HG02588 (cell line): ENCODE data around the gene LPIN1.
"Not testable (repeated sequence)": the region's sequence is repeated elsewhere in the genome, so short reads cannot be mapped to it uniquely, and the experiment has no call there.

ENCODE experiments used
- ATAC-seq: cut with Tn5 transposase; IDR thresholded peaks from one replicate; pipeline ENCODE4 v1.9.1; 2021; ENCODE audit warnings: mild to moderate bottlenecking, moderate library complexity; ENCODE audit not compliant: unreplicated experiment

The LPIN1 gene

GRCh38 chr2:11743846-11744553 lies 2.4 kb upstream of the LPIN1 start:
- ATAC-seq = peak; percentile 46

DNA sequence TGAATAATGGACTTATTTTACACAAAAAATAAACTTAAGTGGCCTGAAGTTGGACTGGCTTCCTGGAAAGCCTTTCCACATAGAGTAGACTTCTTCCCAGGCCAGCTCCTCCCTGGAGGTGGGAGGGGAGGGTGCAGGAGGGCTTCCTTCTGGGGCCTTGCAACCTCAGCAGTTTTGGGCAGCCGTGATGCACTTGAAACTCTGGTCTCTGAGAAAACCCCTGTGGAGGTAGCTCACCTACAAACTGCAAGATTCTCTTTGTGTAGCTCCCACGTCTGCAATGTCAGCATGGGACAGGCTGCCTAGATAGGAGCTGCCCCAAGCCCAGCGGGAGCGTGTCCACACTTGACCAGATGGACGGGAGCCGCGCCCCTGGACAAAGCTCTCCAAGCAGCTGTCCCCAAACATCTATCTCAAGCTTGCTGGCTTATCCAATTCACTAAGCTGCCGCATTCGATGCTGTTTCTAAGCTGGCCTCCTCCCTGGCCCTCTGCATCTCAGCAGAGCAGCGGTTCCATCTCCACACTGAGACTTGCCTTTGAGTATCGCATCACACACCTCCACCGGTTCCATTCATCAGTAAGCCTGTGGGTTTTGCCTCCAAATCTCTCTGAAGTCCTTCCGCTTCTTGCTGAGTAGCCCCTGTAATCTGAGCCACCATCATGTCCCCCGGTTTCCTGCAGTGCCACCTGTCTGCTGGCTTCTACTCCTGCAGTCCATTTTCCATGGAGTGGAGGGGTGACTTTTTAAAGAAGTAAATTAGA lies 1.6 kb upstream of the LPIN1 start:
- ATAC-seq = no peak

DNA sequence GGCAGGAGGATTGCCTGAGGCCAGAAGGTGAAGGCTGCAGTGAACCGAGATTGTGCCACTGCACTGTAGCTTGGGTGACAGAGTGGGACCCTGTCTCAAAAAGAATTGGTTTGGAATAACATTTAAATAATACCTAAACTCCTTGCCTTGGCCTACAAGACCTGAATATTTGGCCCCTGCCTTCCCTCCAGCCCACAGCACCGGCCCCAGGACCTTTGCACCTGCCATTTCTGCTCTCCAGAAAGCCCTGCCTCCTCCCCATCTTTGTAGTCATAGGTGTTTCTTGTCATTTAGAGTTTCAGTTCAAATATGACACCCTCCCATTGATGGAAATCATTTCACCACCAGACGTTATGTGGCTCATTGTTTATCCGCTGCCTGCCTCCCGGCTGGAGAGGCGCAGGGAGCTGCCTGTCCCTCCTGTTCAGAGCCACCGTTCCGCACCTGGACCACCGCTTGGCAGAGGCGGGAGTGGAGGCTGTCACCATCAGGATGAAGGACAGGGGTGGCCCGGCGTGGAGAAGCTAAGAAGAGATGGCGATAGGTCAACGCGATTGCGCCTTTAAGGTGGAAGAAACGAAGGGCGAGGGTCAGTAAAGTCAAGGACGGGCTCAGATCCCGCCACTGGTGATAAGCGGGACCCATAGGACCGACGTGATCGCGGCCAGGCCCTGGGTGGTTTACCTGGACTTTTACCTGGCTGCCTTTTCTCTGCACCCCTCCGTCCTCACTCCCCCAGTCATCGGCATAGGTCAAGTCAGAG lies 638 bp upstream of the LPIN1 start:
- no peak for ATAC-seq

GRCh38 chr2:11746807-11747459 lies 501 bp downstream of the LPIN1 start:
- ATAC-seq = no peak

- no peak for ATAC-seq
These were observed 1.8 kb downstream of the LPIN1 start for GRCh38 chr2:11748018-11748860.

GRCh38 chr2:11748861-11749645 lies 2.6 kb downstream of the LPIN1 start:
- ATAC-seq = no peak

DNA sequence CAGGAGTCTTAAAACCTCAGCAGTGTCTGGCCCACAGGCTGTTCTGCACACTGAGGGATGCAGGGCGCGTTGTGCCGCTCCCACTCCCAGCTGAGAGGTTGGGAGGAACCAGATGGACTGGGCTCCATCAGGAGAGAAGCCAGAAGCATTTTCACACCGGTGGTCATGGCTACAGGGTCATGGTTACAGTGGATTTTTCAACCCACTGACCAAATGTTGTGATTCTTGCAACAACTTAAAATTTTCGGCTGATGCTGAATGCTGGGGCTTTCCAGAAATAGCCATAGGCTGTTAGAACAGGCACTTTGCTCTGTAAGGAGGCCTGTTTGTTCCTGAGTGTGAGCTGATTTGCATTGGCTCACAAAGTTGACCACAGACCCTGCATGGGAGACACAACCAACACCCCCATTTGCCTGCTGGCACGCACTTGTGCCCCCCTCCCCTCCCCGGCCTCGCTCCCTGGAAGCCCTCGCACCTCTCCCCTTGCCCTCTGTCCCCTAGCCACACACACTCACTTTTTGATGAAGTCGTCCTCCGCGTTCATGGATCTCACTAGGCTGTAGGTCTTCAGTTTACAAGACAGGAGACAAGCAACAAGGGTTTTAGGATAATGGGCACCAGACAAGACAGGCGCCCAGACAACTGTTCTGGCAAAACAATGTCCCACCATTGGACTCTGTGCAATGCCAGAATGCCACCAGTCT lies 3.4 kb downstream of the LPIN1 start:
- ATAC-seq = peak; percentile 22

- ATAC-seq = peak; percentile 36
These were observed 4.0 kb downstream of the LPIN1 start for GRCh38 chr2:11750422-11750821.

GRCh38 chr2:11750917-11751316 lies 4.5 kb downstream of the LPIN1 start:
- no peak for ATAC-seq

DNA sequence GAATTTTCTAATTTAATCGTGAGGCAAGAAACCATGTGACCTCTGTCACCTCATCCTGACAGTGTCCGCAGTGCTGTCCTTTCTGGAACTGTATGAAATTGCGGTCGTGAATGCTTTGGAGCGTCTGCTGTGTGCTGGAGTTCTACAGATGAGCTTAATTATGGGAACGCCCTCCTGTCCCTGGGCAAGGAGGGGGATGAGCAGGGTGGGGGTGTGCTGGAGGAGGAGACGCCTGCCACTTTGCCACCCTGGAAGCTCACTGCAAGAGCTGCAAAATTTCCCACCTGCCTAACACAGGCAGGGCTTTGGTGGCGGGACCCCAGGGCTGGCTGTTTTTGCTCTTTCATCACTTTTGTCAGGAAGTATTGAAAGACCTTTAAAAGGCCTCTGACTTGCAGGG lies 6.5 kb downstream of the LPIN1 start:
- ATAC-seq = no peak

DNA sequence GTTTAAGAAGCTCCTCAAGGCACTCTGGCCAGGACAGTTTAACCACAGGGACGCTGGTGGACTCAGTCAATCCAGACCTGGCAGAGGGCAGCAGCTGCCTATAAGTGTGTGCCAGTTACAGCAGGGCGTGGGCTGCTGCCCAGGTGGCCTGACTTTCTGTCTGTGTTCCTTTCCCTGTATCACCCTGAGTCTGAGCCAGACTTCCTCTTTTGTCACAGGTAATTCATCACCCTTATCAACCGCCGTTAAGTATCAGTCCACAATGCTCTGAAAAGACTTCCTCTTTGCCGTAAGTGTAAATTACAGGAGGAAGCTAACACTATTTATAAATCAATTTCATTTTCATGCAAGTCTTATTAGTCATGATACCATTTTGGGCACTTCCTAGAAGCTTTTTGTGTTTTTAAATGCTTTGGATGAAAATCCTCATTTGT lies 7.0 kb downstream of the LPIN1 start:
- ATAC-seq = peak; percentile 64

DNA sequence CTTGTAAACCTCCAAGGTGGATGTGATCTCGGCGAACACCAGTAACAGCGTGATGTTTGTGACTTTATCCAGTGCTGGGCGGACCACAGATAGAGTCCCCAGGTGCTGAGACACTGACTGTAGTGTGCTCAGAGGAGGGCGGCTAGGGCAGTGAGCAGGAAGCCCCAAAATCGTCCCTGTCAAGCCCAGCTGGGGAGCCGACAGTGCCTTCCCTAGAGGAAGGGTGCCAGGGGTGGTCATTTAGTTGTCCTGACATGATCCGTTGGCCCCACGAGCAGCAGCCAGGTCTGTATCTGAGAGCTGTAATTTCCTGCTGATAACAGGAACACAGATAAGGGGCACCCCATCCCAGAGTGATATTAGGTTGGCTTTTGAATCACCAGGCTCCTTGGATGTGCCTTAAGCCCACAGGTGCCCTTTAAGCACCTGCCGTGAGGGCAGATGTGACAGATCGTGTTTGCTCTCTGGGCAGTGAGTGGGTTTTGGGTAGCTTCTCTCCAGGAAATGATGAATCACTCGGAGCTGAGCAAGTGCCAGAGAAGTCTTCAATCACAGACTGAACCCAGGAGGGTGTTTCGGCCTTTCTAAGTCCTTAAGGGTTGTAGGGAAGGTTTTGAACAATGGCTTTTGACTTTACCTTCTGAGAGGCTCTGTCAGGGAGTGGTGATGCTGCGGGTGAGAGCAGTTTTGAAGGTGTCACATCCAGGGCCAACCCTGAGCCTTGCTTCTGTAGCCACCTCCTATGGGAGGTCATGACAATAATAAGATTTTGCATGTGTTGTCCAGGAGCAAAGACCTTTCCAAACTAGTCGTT lies 7.7 kb downstream of the LPIN1 start:
- ATAC-seq = peak; percentile 21

DNA sequence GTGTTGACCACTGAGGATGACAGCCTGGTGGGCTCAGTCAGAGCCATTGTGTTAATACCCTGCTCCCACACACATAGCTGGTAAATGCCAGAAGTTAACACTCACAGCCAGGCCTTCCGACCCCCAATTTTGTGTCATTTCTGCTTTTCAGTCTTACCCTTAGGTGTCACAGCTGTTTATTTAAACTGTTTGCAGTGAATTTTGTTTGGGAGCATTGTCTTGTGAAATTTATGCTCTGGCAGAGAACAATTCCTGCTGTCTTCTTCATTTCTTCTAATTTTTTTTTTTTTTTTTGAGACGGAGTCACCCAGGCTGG lies 8.2 kb downstream of the LPIN1 start:
- ATAC-seq = no peak

DNA sequence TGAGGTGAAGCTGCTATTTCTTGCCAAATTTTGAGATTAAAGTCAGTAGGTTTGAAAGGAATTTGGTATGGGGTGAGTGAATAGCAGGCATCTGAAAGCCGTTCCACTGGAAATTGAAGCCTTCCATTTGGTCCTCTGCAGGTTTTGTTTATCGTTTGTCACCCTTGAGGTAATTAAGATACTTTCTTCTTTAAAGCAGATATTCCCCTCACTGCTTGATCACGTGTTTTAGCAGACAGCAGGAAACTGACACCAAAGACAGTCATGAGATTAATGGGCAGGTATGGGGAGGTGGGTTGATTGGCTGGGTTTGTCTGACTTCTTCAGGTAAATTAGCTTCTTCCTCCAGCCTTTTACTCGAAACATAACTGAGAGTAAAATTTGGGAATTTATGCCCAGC lies 10.7 kb downstream of the LPIN1 start:
- ATAC-seq = no peak

DNA sequence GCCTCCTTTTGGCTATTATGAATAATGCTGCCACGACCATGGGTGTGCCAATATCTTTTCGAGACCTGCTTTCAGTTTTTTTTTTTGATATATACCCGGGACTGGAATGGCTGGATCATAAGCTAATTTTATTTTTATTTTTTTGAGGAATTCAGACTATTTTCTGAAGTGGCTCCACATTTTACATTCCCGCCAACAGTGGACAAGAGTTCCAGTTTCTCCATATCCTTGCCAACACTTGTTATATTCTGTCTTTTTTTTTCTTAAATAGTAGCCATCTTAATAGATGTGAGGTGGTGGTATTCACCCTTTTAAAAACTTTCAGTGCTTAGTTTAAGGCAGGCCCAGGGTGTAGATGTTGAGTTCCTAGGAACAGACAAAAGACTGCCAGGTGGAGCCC lies 11.8 kb downstream of the LPIN1 start:
- ATAC-seq = no peak

GRCh38 chr2:11758647-11759046 lies 12.2 kb downstream of the LPIN1 start:
- no peak for ATAC-seq

- not testable (repeated sequence) for ATAC-seq
These were observed 12.9 kb downstream of the LPIN1 start for GRCh38 chr2:11759182-11759975.
